ENCODE results near the gene GRK6. TPM values are rescaled to one million over a fixed set of nuclear protein-coding genes. Genes with fewer than 3 reads are reported as not detected.

The GRK6 gene
- total RNA-seq, 1 experiment from 2014 or later = 26.9 TPM

DNA sequence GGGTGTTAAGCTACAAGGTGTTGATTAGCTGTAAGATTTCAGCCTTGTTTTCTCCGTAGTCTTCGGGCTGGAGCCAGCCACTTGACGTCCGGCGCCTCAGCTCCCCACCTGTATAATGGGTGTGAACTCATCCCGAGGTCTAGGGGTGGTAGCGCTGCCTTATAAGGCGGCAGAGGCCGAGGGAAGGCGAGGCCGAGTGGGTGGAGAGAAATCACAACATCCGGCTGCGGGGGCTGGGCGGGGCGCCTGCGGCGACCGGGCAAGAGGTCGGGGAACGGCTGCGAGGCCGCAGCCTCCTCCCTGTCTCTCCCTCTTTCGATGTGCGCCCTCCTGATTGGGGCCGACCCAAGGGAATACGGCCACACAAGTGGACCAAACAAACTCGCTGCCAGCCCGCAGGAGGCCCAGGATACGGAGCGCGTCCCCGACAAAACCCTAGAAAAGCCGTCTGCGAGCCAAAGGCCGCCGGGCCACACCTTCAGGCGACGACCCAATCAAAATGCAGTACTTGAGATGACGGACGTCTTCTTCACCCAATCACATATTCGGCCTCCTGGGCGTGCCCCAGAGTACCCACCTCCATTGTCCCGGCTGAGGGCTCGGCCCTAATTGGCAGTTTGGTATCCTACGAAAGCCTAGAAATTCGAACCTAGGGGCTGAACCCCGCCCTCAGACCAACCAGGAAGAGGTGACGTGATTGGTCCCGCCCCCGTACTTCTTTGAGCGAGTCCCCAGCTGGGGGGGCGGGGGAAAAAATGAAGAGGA, 493 bp upstream of the GRK6 start:
- DNase-seq (ENCODE audit: low read depth) = peak; percentile 100

- DNase-seq (ENCODE audit: low read depth) = peak; percentile 20
Measured at GRCh38 chr5:177427211-177427822, 841 bp downstream of the GRK6 start.

- no peak for DNase-seq (ENCODE audit: low read depth)
Measured at GRCh38 chr5:177427919-177428573, 1.6 kb downstream of the GRK6 start.

- DNase-seq (ENCODE audit: low read depth) = no peak
Measured at GRCh38 chr5:177428574-177429217, 2.2 kb downstream of the GRK6 start.

DNA sequence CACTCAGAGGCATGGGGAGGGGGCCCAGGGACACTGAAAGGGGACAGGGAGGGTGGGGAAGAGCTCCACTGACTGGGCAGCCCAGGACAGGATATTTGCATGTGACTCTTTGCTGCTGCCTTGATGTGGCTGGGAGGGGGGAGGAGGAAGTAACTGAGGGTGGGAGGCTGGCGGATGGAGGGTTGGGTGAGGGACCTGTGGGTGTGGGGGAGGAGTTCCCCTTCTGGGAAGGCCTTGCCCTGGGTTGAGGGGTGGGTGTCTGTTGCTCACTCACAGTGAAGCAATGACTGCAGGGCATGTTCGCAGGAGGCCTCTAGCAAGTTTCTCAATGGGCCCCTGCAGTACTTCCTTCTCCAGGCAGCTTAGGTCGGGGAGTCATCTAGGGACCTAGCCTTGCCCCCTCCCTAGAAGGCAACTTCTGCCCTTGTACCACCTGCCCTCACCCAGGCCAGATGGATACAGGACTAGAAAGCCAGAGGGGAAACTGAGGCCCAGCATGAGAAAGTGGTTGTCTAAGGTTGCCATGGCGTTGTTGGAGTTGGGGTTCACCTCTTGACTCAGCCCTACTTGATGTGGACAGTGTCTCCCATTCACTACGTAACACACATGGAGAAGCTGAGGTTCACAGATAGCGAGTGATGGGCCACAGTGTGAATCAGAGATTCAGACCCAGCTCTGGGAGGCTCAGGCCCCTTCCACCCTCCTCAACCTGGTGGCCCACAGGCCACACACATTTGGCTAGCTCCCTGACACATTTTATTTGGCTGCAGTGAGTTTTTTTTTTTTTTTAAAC, 3.0 kb downstream of the GRK6 start:
- DNase-seq (ENCODE audit: low read depth) = no peak

- no peak for DNase-seq (ENCODE audit: low read depth)
Measured at GRCh38 chr5:177430140-177430951, 3.9 kb downstream of the GRK6 start.

DNA sequence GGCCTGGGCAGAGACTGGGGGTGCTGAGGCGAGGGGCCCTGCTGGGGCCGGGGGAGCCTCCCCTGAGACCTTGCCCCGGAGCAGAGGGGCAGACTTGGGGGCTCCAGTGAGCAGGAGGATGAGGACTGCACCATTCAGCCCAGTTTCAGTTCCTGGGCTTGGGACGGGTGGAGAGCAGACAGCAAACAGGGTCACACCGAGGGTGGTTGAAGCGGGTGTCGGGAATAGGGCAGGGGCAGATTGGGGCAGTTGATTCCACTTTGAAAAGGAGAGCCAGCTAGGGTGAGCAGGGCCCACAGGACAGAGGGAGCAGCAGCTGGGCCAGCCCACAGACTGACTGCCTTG, 4.5 kb downstream of the GRK6 start:
- no peak for DNase-seq (ENCODE audit: low read depth)

DNA sequence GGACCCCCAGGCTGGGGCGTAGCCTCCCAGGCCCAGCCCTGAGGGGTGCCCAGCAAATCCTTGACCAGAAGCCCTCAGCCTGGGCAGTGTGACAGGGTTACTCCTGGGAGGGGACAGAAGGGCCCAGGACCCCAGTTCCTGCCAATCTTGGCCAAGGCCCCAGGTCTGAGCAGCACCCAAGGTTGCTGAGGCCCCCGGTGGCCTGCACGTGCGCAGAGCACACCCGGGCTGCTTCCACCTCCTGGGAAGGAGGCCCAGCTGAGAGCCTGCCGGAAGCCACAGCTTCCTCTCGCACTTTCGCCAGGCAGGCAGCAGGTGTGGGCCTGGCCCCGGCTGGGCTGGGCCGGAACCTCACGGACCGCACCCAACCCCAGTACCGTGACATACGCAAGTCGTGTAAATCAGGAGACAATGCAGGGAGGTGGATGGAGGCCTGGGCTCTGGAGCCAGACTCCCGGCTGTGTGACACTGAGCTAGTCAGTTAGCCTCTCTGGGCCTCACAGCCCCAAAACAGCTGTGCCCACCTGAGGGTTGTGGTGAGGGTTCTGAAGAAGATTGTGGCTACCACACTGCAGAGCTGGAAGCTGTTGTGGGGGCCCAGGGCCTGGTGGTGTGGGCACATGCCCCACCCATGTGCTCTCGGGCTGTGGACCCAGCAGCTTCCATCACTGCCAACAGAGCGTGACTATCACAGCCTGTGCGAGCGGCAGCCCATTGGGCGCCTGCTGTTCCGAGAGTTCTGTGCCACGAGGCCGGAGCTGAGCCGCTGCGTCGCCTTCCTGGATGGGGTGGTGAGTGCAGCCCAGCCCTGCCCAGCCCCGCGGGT, 5.1 kb downstream of the GRK6 start:
- no peak for DNase-seq (ENCODE audit: low read depth)

DNA sequence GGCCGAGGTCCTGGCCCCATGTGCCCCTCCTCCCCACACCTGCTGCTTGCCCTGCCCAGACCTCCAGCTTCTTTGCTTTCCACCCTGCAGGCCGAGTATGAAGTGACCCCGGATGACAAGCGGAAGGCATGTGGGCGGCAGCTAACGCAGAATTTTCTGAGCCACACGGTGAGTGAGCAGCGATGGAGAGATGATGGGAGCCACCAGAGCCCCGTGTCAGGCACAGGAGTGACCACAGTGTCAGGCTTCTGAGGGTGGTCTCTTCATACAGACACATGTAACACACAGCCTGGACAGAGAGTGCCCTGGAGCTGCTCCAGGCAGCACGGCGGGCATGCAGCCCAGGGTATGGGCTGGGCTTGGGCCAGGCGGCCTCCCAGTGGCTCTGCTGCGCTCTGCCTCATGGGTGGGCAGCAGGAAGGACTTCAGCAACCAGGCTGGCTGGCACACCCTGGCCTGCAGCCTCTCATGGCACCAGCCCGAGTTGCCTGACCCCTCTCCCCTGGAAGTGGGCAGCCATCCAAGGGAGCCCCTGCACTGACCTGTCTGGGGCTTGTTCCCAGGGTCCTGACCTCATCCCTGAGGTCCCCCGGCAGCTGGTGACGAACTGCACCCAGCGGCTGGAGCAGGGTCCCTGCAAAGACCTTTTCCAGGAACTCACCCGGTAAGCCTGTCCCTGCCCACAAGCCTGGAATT, 5.8 kb downstream of the GRK6 start:
- no peak for DNase-seq (ENCODE audit: low read depth)

DNA sequence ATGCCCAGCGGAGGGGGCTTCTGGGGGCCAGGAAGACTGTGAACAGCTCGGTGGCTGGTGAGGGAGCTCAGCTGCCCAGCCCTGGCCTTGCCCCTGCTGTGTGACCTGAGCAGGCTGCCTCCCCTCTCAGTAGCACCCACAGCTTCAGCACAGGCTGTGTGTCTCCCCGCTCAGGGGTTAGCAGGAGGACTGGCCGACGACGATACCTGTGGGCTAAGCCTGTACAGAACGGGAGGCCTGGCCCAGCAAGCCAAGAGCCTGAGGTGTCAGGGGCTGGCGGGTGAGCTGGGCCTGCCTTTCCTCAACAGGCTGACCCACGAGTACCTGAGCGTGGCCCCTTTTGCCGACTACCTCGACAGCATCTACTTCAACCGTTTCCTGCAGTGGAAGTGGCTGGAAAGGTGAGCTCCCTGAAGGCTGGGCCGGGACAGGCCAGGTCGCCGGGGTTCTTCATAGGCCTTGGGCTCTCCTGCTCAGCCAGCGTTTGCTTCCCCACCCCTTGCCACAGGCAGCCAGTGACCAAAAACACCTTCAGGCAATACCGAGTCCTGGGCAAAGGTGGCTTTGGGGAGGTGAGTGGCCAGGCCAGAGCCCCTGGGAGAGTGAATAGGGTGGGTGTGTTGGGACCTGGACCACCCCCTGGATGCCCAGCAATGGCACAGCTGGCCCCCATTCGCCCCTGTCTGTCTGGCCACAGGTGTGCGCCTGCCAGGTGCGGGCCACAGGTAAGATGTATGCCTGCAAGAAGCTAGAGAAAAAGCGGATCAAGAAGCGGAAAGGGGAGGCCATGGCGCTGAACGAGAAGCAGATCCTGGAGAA, 6.6 kb downstream of the GRK6 start:
- no peak for DNase-seq (ENCODE audit: low read depth)

- no peak for DNase-seq (ENCODE audit: low read depth)
Measured at GRCh38 chr5:177433658-177434217, 7.3 kb downstream of the GRK6 start.

GRCh38 chr5:177434437-177434836, 8.0 kb downstream of the GRK6 start:
- no peak for DNase-seq (ENCODE audit: low read depth)

DNA sequence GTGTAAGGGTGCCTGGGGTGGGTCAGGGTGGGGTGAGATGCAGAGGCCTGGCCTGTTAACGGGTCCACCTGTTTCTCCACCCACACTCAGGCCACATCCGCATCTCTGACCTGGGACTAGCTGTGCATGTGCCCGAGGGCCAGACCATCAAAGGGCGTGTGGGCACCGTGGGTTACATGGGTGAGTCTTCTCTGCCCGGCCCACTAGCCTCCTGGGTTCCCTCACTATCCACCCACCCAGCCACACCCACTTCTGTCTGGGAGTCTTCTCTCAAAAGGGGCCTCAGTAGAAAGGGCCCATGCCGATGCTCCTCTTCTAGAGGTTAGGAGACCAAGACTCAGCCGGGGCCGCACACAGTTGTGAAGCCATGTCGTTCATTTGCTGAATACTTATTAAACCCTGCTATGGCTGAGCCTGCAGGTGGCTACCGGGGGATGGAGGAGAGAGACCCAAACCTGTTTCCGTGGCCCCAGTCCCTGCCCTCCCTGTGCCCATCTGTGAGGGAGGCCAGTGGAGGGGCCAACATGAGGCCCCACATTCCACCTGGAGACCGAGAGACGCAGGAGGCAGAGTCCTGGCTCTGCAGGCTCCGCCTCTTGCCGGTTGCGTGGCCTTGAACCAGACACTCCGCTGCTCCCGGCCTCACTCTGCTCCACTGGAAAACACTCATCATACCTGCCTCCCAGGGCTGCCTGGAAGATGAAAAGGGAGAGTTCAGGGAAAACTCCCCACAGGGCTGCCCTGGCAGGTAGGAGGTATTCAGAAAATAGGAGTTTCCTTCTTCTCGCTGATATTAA, 8.7 kb downstream of the GRK6 start:
- DNase-seq (ENCODE audit: low read depth) = no peak

DNA sequence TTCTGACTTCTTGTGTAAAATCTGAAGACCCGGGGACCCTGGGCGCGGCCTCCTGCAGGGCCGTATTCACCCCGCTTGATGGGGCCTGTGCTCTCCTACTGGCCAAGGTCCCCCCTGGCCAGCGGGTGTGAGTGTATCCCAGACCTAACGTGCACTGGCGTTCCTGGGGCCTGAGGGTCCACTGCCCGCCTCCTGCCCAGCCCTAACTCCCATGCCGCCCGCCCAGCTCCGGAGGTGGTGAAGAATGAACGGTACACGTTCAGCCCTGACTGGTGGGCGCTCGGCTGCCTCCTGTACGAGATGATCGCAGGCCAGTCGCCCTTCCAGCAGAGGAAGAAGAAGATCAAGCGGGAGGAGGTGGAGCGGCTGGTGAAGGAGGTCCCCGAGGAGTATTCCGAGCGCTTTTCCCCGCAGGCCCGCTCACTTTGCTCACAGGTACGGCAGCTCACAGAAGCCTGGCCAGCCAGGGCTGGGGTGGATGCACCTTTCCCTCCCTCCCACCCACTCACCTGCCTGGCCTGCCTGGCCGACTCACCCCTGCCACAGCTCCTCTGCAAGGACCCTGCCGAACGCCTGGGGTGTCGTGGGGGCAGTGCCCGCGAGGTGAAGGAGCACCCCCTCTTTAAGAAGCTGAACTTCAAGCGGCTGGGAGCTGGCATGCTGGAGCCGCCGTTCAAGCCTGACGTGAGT, 9.5 kb downstream of the GRK6 start:
- no peak for DNase-seq (ENCODE audit: low read depth)

DNA sequence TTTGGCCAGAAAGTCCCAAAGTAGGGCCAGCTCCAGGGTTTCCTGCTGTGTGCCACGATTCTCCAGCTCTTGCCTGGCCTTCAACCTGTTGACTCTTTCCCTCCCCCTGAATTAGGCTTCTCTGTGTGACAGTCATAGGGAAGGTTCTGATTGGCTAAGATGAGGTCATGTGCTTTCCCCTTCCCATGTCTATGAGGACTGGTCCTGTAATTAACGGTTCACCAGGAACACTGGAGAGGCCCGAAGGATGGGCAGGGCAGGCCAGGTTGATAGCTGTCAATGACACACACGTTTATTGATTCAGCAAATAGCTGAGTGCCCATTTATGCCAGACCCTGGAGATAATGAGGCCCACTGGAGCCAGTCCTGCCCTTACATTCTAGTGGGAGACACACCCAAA, 11.1 kb downstream of the GRK6 start:
- no peak for DNase-seq (ENCODE audit: low read depth)

DNA sequence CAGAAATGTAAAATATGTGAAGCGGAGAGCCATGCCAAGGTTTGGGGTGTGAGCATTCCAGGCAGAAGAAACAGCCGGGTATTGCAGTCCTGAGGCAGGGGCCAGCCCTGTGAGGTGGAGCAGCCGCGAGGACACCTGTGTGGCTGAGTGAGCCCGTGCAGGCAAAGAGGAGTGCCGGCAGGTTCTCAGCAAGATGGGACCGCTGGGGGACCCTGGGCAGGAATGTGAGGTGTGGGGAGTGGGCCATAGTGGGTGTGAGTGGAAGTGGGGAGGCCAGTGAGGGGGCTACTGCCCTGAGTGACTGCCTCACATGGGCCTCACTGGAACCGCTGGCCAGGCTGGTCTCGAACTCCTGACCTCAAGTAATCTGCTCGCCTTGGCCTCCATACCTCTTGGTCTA, 12.0 kb downstream of the GRK6 start:
- DNase-seq (ENCODE audit: low read depth) = no peak

DNA sequence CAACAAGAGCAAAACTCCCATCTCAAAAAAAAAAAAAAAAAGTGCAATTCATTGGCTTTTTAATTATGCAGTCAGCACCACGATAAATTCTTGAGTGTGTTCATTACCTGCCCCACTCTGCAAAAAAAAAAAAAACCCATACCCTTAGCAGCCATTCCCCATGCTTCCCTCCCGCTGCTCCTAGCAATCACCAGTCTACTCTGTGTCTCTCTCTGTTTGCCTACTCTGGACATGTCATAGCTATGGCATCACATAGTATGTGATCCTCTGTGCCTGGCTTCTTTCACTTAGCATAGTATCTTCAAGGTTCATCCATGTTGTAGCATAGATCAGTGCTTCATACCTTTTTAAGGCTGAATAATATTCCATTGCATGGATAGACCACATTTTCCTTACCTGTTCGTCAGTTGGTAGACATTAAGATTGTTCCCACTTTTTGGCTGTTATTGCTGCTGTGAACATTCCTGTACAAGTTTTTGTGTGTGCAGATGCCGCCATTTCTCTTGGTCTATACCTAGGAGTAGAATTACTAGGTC, 13.1 kb downstream of the GRK6 start:
- DNase-seq (ENCODE audit: low read depth) = no peak
